ENCODE data around the gene FNDC7. TPM values are rescaled to one million over a fixed set of nuclear protein-coding genes. Genes with fewer than 3 reads are reported as not detected.

FNDC7 gene
- total and polyA plus RNA-seq, 2 donors (not counting 3 experiments of a cell fraction or from before 2014, with no cell fraction given) = not detected

DNA sequence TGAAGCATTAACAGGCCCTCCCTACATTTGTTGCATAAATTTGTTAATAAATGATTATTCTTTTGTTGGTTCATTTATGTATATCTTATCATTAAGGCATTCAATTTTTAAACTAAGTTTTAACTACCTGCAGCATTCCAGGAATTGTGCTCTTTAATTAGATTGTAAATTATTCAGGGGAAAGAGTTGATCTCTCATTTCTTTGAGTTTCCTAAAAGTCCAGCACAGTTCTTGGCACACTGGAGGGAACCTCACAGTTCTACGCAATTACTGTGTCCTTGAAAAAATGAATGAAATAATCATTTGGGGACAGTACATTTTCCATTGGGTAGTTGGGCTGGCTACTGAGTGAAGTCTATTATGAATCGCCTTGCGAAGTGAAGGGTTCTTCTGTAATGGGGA is 33.3 kb downstream of the FNDC7 start:
- TF ChIP-seq POLR2A (IDR thresholded peaks at IDR 0.05; ENCODE audit: low read depth, low read length) = no peak
- TF ChIP-seq MYC (IDR thresholded peaks at IDR 0.05; ENCODE audit: low read depth, low read length) = no peak
- no peak for TF ChIP-seq EZH2 (IDR thresholded peaks at IDR 0.05; ENCODE audit: borderline replicate concordance, low read depth, low read length, severe bottlenecking)
- TF ChIP-seq POLR2AphosphoS5 (IDR thresholded peaks at IDR 0.05; ENCODE audit: insufficient read depth, low read depth, low read length) = no peak
- TF ChIP-seq FOS (IDR thresholded peaks at IDR 0.05; ENCODE audit: borderline replicate concordance, insufficient read depth, low read length) = no peak
- TF ChIP-seq, protein P1, sequence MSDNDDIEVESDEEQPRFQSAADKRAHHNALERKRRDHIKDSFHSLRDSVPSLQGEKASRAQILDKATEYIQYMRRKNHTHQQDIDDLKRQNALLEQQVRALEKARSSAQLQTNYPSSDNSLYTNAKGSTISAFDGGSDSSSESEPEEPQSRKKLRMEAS (IDR thresholded peaks at IDR 0.05; ENCODE audit: insufficient read depth, insufficient read length) = no peak
- TF ChIP-seq JUN (IDR thresholded peaks at IDR 0.05; ENCODE audit: borderline replicate concordance, insufficient read depth, insufficient read length, low read depth) = no peak
- peak overlapping the region; percentile 4 for H3K4me2 ChIP-seq (ENCODE audit: insufficient read depth, low read length)
- intact Hi-C loops (cut with micrococcal nuclease) = loop anchor here (1.0 to 2.0 kb wide), 6 partner anchors 70 to 234 kb away; no protein-coding TSS in a partner anchor
- H3K9ac ChIP-seq (replicated peaks; ENCODE audit: extremely low read depth, insufficient read depth, low read length) = no peak overlapping the region
- DNase-seq (ENCODE audit: low read depth, low spot score) (no peak), FAIRE-seq (no peak)
- H3K36me3 ChIP-seq (ENCODE audit: control insufficient read depth in 2 of 2, extremely low read depth in 1 of 2, insufficient read depth in 2 of 2, low read length in 2 of 2) = no peaks in the 10 kb centered on the region
- H4K20me1 ChIP-seq (replicated peaks; ENCODE audit: control insufficient read depth, extremely low read depth, insufficient read depth, low read length) = no peaks in the 10 kb centered on the region
- no peak overlapping the region for H3K4me3 ChIP-seq (replicated peaks in 1 of 3; ENCODE audit: insufficient read depth in 1 of 3, low read depth in 1 of 3, low read length in 3 of 3)
- ChIA-PET POLR2A (no interaction called here), CTCF (no interaction called here)
- peaks cover 34% of the 10 kb centered on the region for H3K79me2 ChIP-seq (ENCODE audit: control insufficient read depth, insufficient read depth, low read length)
- dilution Hi-C loops (cut with MboI; ENCODE audit: extremely low pct_ligation_motif_present, low sequenced_read_pairs) = no loop called here
- H2AFZ ChIP-seq (ENCODE audit: low read depth, low read length) = peak overlapping the region; percentile 89
- no peaks in the 10 kb centered on the region for H3K9me1 ChIP-seq (replicated peaks; ENCODE audit: control insufficient read depth, extremely low read depth, insufficient read depth, low read length)
- H3K9me3 ChIP-seq (replicated peaks; ENCODE audit: control insufficient read depth, insufficient read depth, low read length) = no peaks in the 10 kb centered on the region
- H3K4me1 ChIP-seq (ENCODE audit: control insufficient read depth, extremely low read depth, insufficient read depth, low read length) = peaks cover 15% of the 10 kb centered on the region
- H3K27me3 ChIP-seq (ENCODE audit: control insufficient read depth in 2 of 2, insufficient read depth in 2 of 2, low read length in 2 of 2) = peaks cover 4 to 8% of the 10 kb centered on the region in 2 experiments
- H3K27ac ChIP-seq (ENCODE audit: insufficient read depth, low read depth, low read length) = no peak overlapping the region
- BruUV-seq (replicated peaks) = no TSS peak
